H1 (cell line): Measurements from ENCODE around the gene C5orf24. TPM values are rescaled to one million over a fixed set of nuclear protein-coding genes. Genes with fewer than 3 reads are reported as not detected.

Source experiments
- CTCF ChIA-PET: fragments of 300-600 bp; sonication (Branson Sonifier 250); formaldehyde crosslinking; loops from one replicate; lab custom pipeline; 2021; ENCODE audit not compliant: partially characterized antibody; lab: Charles Lee
- POLR2A ChIA-PET: fragments of 300-600 bp; sonication (Branson Sonifier 250); formaldehyde crosslinking; loops from one replicate; lab custom pipeline; 2021; ENCODE audit warnings: inconsistent platforms; ENCODE audit not compliant: partially characterized antibody; lab: Charles Lee
- DNase-seq, 2 experiments: peaks; one replicate each; pipeline versions ENCODE4 v3.0.0 to v3.0.0-alpha.2; 2010 to 2022; ENCODE audit warnings: low spot score in 2 of 2, low read depth in 1 of 2, mixed read lengths in 1 of 2
- FAIRE-seq: peaks from 2 replicates; lab custom pipeline; 2011; peaks lifted over from hg19 to GRCh38; lab: Jason Lieb, UNC
- H2AFZ ChIP-seq: 2 replicates; pipeline ENCODE4 v1.8.1; 2012; ENCODE audit warnings: low read length, inconsistent platforms
- H2AK5ac ChIP-seq: 2 replicates; pipeline ENCODE4 v1.6.1; 2013; ENCODE audit warnings: low read depth, low read length
- H2BK120ac ChIP-seq: replicated peaks from 2 replicates; pipeline ENCODE3; 2013; ENCODE audit warnings: low read depth, low read length, inconsistent platforms
- H2BK12ac ChIP-seq: 2 replicates; pipeline ENCODE4 v1.6.1; 2013; ENCODE audit warnings: low read depth, low read length
- H2BK15ac ChIP-seq: 2 replicates; pipeline ENCODE4 v1.6.1; 2013; ENCODE audit warnings: low read length
- H2BK20ac ChIP-seq: 2 replicates; pipeline ENCODE4 v1.6.1; 2013; ENCODE audit warnings: low read length
- H2BK5ac ChIP-seq: 2 replicates; pipeline ENCODE4 v1.6.1; 2013; ENCODE audit warnings: low read depth, low read length
- H3K14ac ChIP-seq: 2 replicates; pipeline ENCODE4 v1.6.1; 2013; ENCODE audit warnings: inconsistent platforms; ENCODE audit not compliant: insufficient read length
- H3K18ac ChIP-seq: 2 replicates; pipeline ENCODE4 v1.6.1; 2013; ENCODE audit warnings: low read length; ENCODE audit errors: extremely low read depth
- H3K23ac ChIP-seq: 2 replicates; pipeline ENCODE4 v1.6.1; 2013; ENCODE audit warnings: inconsistent platforms; ENCODE audit not compliant: insufficient read length
- H3K23me2 ChIP-seq: 2 replicates; pipeline ENCODE4 v1.6.1; 2013; ENCODE audit warnings: low read depth, low read length
- H3K27ac ChIP-seq: 2 replicates; pipeline ENCODE4 v1.6.1; 2011; ENCODE audit warnings: low read depth, low read length, inconsistent platforms
- H3K27me3 ChIP-seq, 4 experiments: replicated peaks in 1 of 4; 1 replicate in 1 of 4; 2 replicates in 3 of 4; pipeline versions ENCODE4 v1.6.1 to v1.8.1; 2011 to 2013; ENCODE audit warnings: low read length in 3 of 4, mild to moderate bottlenecking in 3 of 4, inconsistent platforms in 2 of 4, mixed read lengths in 2 of 4, moderate library complexity in 1 of 4; ENCODE audit not compliant: control insufficient read depth in 3 of 4, insufficient read depth in 3 of 4; ENCODE audit errors: extremely low read depth in 1 of 4
- H3K36me3 ChIP-seq, 4 experiments: 2 replicates each; pipeline versions ENCODE4 v1.6.1 to v1.8.1; 2011 to 2013; ENCODE audit warnings: mild to moderate bottlenecking in 4 of 4, low read length in 3 of 4, moderate library complexity in 2 of 4, control low read depth in 1 of 4, inconsistent platforms in 1 of 4; ENCODE audit not compliant: insufficient read depth in 4 of 4, control insufficient read depth in 2 of 4
- H3K4ac ChIP-seq: replicated peaks from 2 replicates; pipeline ENCODE3; 2013; ENCODE audit warnings: low read length, low read depth, mixed read lengths, inconsistent platforms; ENCODE audit not compliant: insufficient read length
- H3K4me1 ChIP-seq, 4 experiments: replicated peaks in 1 of 4; 1 replicate in 1 of 4; 2 replicates in 3 of 4; pipeline versions ENCODE4 v1.6.1 to v1.8.1; 2011 to 2013; ENCODE audit warnings: low read length in 3 of 4, inconsistent platforms in 2 of 4, mixed read lengths in 1 of 4; ENCODE audit not compliant: insufficient read depth in 4 of 4, control insufficient read depth in 3 of 4
- H3K4me2 ChIP-seq, 2 experiments: 2 replicates each; pipeline versions ENCODE4 v1.6.1 to v1.8.1; 2011 to 2013; ENCODE audit warnings: low read depth in 2 of 2, low read length in 2 of 2, control low read depth in 1 of 2, inconsistent platforms in 1 of 2, mild to moderate bottlenecking in 1 of 2; ENCODE audit not compliant: insufficient read depth in 1 of 2
- H3K4me3 ChIP-seq, 4 experiments: fragments of 200-600, 300-600 bp in 1 of 4; sonication (generic), shearing (Covaris generic), sonication (Bioruptor Twin) in 1 of 4; 2 replicates each; pipeline versions ENCODE4 v1.5.1 to v1.8.1; 2011 to 2016; ENCODE audit warnings: low read length in 4 of 4, low read depth in 3 of 4, control low read depth in 2 of 4, inconsistent platforms in 2 of 4, mild to moderate bottlenecking in 2 of 4, mixed read lengths in 1 of 4, moderate library complexity in 1 of 4; ENCODE audit not compliant: insufficient read depth in 2 of 4; ENCODE audit errors: extremely low read depth in 1 of 4
- H3K56ac ChIP-seq: replicated peaks from 2 replicates; pipeline ENCODE3; 2013; ENCODE audit warnings: low read depth, mild to moderate bottlenecking, mixed read lengths, low read length, inconsistent platforms; ENCODE audit not compliant: insufficient read length
- H3K79me1 ChIP-seq: 2 replicates; pipeline ENCODE4 v1.6.1; 2013; ENCODE audit warnings: low read depth, low read length, control low read depth
- H3K79me2 ChIP-seq, 2 experiments: 2 replicates each; pipeline versions ENCODE4 v1.6.1 to v1.8.1; 2012 to 2013; ENCODE audit warnings: low read length in 2 of 2, mild to moderate bottlenecking in 2 of 2, inconsistent platforms in 1 of 2; ENCODE audit not compliant: insufficient read depth in 2 of 2, control insufficient read depth in 1 of 2
- H3K9ac ChIP-seq, 4 experiments: replicated peaks in 1 of 4; 1 replicate in 1 of 4; 2 replicates in 3 of 4; pipeline versions ENCODE4 v1.6.1 to v1.8.1; 2011 to 2013; ENCODE audit warnings: low read depth in 3 of 4, low read length in 3 of 4, control low read depth in 2 of 4, mild to moderate bottlenecking in 2 of 4, moderate library complexity in 2 of 4, inconsistent platforms in 1 of 4; ENCODE audit errors: extremely low read depth in 1 of 4
- H3K9me3 ChIP-seq, 2 experiments: 2 replicates each; pipeline versions ENCODE4 v1.6.1 to v1.8.1; 2012 to 2013; ENCODE audit warnings: mild to moderate bottlenecking in 2 of 2, moderate library complexity in 2 of 2, control low read depth in 1 of 2, inconsistent platforms in 1 of 2, low read depth in 1 of 2, low read length in 1 of 2, mixed read lengths in 1 of 2; ENCODE audit not compliant: insufficient read depth in 2 of 2
- H4K20me1 ChIP-seq, 2 experiments: replicated peaks in 1 of 2; 2 replicates each; pipeline versions ENCODE3 to v1.8.1; 2011 to 2013; ENCODE audit warnings: inconsistent platforms in 2 of 2, low read length in 2 of 2, mild to moderate bottlenecking in 1 of 2; ENCODE audit not compliant: insufficient read depth in 2 of 2, control insufficient read depth in 1 of 2
- H4K5ac ChIP-seq: 2 replicates; pipeline ENCODE4 v1.6.1; 2013; ENCODE audit warnings: low read length, low read depth, mixed read lengths, inconsistent platforms; ENCODE audit not compliant: insufficient read length
- H4K8ac ChIP-seq: 2 replicates; pipeline ENCODE4 v1.8.0; 2013; ENCODE audit warnings: mild to moderate bottlenecking, moderate library complexity, low read length, inconsistent platforms; ENCODE audit not compliant: insufficient read depth; ENCODE audit errors: extremely low read depth
- H4K91ac ChIP-seq: replicated peaks from 2 replicates; pipeline ENCODE3; 2013; ENCODE audit warnings: low read length, mixed read lengths, inconsistent platforms; ENCODE audit not compliant: insufficient read length
- ATF3 ChIP-seq: IDR thresholded peaks from 2 replicates; pipeline ENCODE4 v1.6.1; 2011; ENCODE audit warnings: low read depth, mild to moderate bottlenecking, low read length; ENCODE audit not compliant: insufficient read depth
- MAFK ChIP-seq: IDR thresholded peaks from 2 replicates; pipeline ENCODE4 v1.6.1; 2012; ENCODE audit warnings: low read depth, mild to moderate bottlenecking, improper control_type of control experiment, low read length
- WGBS, 2 experiments: shearing (Covaris generic) in 1 of 2; methylation state at CpG; one replicate each; pipeline versions ENCODE4 v1.1.6 to v1.1.7; 2013 to 2015; ENCODE audit warnings: low lambda C conversion rate in 2 of 2, mixed read lengths in 2 of 2, inconsistent platforms in 1 of 2, low coverage in 1 of 2, missing lambda C conversion rate in 1 of 2; ENCODE audit not compliant: insufficient replicate concordance in 2 of 2, insufficient coverage in 1 of 2, insufficient read length in 1 of 2; ENCODE audit errors: extremely low coverage in 1 of 2, missing lambda C conversion rate in 1 of 2; 5-methylcytosine and 5-hydroxymethylcytosine counted together
- polyA plus RNA-seq, 7 experiments: library from polyadenylated mRNA; depleted of rRNA in 3 of 7; stranded (reverse) in 5 of 7; unstranded in 2 of 7; fragments of >200 nt in 5 of 7; fragments of 200-250 nt in 2 of 7; gene quantifications; 1 replicate in 5 of 7; 2 replicates in 1 of 7; 4 replicates in 1 of 7; pipeline versions ENCODE4 v1.2.1 to v1.2.3, GENCODE V29; 2011 to 2013; ENCODE audit warnings: missing spikeins in 2 of 7, mixed read lengths in 2 of 7
- total RNA-seq: library from RNA; stranded (reverse); fragmentation: NEBNext Ultra II Directional; extraction: Animal tissue kit (Norgen Biotek cat#: 25700); gene quantifications from 2 replicates; pipeline ENCODE4 v1.2.1, GENCODE V29; 2021

The C5orf24 gene
- total and polyA plus RNA-seq, 2 of the 8 experiments (the other 6 are each of a cell fraction or from before 2014, with no cell fraction given), result 11.1 to 20.2 TPM

- Histone ChIP-seq H3K79me1 (no peaks in the 10 kb centered on the region; the same call in 1 of the 2 replicates), H3K14ac (no peak overlapping the region), H2BK12ac (no peak overlapping the region), H2AFZ (no peak overlapping the region), H3K27me3 (no peaks in the 10 kb centered on the region), H2BK120ac (no peak overlapping the region), H3K9me3 (no peaks in the 10 kb centered on the region), H4K91ac (no peak overlapping the region), H4K20me1 (peaks cover 0 to 1% of the 10 kb centered on the region in 2 experiments), H3K36me3 (0 out of 8 replicates have a peak, but pooled peaks cover 0 to 3% (median 0%) of the 10 kb centered on the region in 4 experiments), H3K4me1 (peaks cover 0 to 4% (median 0%) of the 10 kb centered on the region in 4 experiments; a peak in 2 of 7 replicates), H3K18ac (no peak overlapping the region), H3K27ac (no peak overlapping the region), H3K9ac (no peak overlapping the region), H3K4ac (no peak overlapping the region), H3K56ac (no peak overlapping the region), H4K5ac (no peak overlapping the region), H3K4me2 (no peak overlapping the region), H3K79me2 (no peaks in the 10 kb centered on the region; a peak in 1 of 4 replicates), H2AK5ac (no peak overlapping the region), H2BK20ac (no peak overlapping the region), H3K23me2 (no peaks in the 10 kb centered on the region; the same call in 1 of the 2 replicates), H4K8ac (no peak overlapping the region), H2BK15ac (no peak overlapping the region), H3K23ac (no peak overlapping the region), H2BK5ac (no peak overlapping the region), H3K4me3 (no peak overlapping the region)
- WGBS, 2 experiments, result 96% methylated on average over 2 of the region's 2 CpGs; no CpG with 5 or more reads in 1 of the 2 experiments
- FAIRE-seq (no peak), DNase-seq (no peak)
- ChIA-PET POLR2A (interaction anchor here (0.5 to 3.2 kb wide), 5 partner anchors 8 to 276 kb away, joined by 3 to 13 read pairs (median 4); partner anchors contain the start of genes PCBD2 and TXNDC15), CTCF (interaction anchor here (3.1 kb wide), 1 partner anchor 10 kb away, joined by 18 read pairs; the partner anchor contains the start of gene PCBD2)
- TF ChIP-seq ATF3 (no peak), MAFK (peak; percentile 95)
Measured at GRCh38 chr5:134892926-134893325, 47.2 kb downstream of the C5orf24 start.
